ENCODE data around the gene TEX19. TPM values are rescaled to one million over a fixed set of nuclear protein-coding genes. Genes with fewer than 3 reads are reported as not detected.

The TEX19 gene
- polyA plus RNA-seq, 1 experiment, result 0.04 TPM

DNA sequence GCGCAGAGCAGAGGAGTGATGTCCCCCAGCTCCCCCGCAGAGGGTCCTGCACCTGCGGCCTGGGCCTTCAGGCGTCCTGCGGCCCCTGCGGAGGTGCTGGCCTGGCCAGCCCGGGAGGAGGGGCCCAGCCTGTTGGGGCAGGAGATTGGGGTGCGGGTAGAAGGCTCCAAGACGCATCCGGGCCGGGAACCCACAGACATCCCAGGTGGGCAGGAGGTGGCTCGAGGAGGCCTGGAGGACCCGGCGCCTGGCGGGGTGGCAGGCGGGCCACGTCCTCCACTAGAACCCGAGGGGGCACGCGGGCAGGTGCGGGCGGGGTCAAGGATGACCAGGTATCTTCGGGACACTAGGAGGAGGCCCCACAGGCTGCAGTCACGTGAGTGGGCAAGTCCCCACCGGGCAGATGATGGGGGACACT is 24.8 kb upstream of the TEX19 start:
- POLR2A ChIA-PET, result interaction anchor here (0.6 to 2.0 kb wide), 5 partner anchors 27 to 105 kb away, joined by 3 to 5 read pairs (median 4); partner anchors contain the start of gene SLC16A3
- Histone ChIP-seq H3K27ac (ENCODE audit: low read depth, low read length) (no peak overlapping the region), H3K9me3 (ENCODE audit: control insufficient read depth, insufficient read depth, low read length) (peaks cover 8% of the 10 kb centered on the region; the same call in 1 of the 2 replicates), H3K4me3 (ENCODE audit: low read depth, low read length) (no peak overlapping the region), H3K27me3 (ENCODE audit: control insufficient read depth, insufficient read depth, low read length) (peaks cover 9% of the 10 kb centered on the region)
- DNase-seq (ENCODE audit: low read depth, low spot score), result no peak
- TF ChIP-seq CTCF (IDR thresholded peaks at IDR 0.05; ENCODE audit: low read depth, low read length), result no peak
- CTCF ChIA-PET, result no interaction called here

GRCh38 chr17:82334622-82335394 is 24.2 kb upstream of the TEX19 start:
- H3K4me3 ChIP-seq (ENCODE audit: low read depth, low read length), result peak overlapping the region; percentile 46
- ChIA-PET CTCF (no interaction called here), POLR2A (interaction anchor here (0.6 to 1.1 kb wide), 2 partner anchors 27 to 67 kb away, joined by 3 to 5 read pairs; no protein-coding TSS in a partner anchor)
- peaks cover 6% of the 10 kb centered on the region for H3K27me3 ChIP-seq (ENCODE audit: control insufficient read depth, insufficient read depth, low read length)
- TF ChIP-seq CTCF (IDR thresholded peaks at IDR 0.05; ENCODE audit: low read depth, low read length), result no peak
- peaks cover 8% of the 10 kb centered on the region; the same call in 1 of the 2 replicates for H3K9me3 ChIP-seq (ENCODE audit: control insufficient read depth, insufficient read depth, low read length)
- DNase-seq (ENCODE audit: low read depth, low spot score), result no peak
- H3K27ac ChIP-seq (ENCODE audit: low read depth, low read length), result no peak overlapping the region

- Histone ChIP-seq H3K27me3 (ENCODE audit: control insufficient read depth, insufficient read depth, low read length) (peaks cover 4% of the 10 kb centered on the region), H3K27ac (ENCODE audit: low read depth, low read length) (peak overlapping the region; percentile 57), H3K9me3 (ENCODE audit: control insufficient read depth, insufficient read depth, low read length) (peaks cover 22% of the 10 kb centered on the region; the same call in 1 of the 2 replicates), H3K4me3 (ENCODE audit: low read depth, low read length) (no peak overlapping the region)
- ChIA-PET POLR2A (interaction anchor here (1.1 kb wide), 1 partner anchor 40 kb away, joined by 3 read pairs; no protein-coding TSS in a partner anchor), CTCF (no interaction called here)
- TF ChIP-seq CTCF (IDR thresholded peaks at IDR 0.05; ENCODE audit: low read depth, low read length), result no peak
- DNase-seq (ENCODE audit: low read depth, low spot score), result peak; percentile 30
These were observed 20.0 kb upstream of the TEX19 start for GRCh38 chr17:82338858-82339633.

DNA sequence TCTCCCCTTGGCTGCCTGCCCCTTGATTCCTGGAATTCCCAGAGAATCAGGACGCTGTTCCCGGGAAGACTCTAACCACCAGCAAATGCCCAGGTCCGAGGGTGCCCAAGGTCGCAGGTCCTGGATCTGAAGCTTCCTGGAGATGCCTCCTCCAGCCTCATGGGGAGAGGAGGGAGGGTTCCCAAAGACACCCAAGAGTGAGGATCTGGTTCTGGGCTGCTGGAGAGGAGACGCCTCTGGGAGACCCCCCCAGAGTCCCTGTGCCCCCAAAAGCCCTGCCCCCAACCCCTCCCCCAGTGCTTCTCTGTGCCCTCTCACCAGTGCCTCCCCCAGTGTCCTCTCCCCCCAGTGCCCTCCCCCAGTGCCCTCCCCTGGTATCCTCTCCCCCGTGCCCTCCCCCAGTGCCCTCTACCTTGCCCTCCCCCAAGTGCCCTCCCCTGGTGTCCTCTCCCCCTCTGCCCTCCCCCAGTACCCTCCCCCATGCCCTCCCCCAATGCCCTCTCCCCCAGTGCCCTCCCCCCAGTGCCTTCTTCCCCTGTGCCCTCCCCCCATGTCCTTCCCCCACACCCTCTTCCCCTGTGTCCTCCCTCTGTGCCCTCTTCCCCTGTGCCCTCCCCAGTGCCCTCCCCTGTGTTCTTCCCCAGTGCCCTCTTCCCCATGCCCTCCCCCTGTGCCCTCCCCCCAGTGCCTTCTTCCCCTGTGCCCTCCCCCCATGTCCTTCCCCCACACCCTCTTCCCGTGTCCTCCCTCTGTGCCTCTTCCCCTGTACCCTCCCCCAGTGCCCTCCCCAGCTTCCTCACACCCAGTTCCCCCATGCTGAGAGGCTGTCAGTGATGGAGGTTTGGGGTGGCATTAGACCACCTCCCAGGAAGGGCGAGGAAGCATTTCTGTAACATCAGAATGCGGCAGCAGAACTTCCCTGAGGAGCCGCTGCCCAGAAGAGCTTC is 19.1 kb upstream of the TEX19 start:
- no peak for TF ChIP-seq CTCF (IDR thresholded peaks at IDR 0.05; ENCODE audit: low read depth, low read length)
- H3K4me3 ChIP-seq (ENCODE audit: low read depth, low read length), result no peak overlapping the region
- peaks cover 22% of the 10 kb centered on the region; the same call in 1 of the 2 replicates for H3K9me3 ChIP-seq (ENCODE audit: control insufficient read depth, insufficient read depth, low read length)
- DNase-seq (ENCODE audit: low read depth, low spot score), result no peak
- H3K27me3 ChIP-seq (ENCODE audit: control insufficient read depth, insufficient read depth, low read length), result peaks cover 4% of the 10 kb centered on the region
- ChIA-PET CTCF (interaction anchor here (1.0 kb wide), 1 partner anchor 10 kb away, joined by 3 read pairs; no protein-coding TSS in a partner anchor), POLR2A (no interaction called here)
- no peak overlapping the region for H3K27ac ChIP-seq (ENCODE audit: low read depth, low read length)

Measured in AG04450 (cell line).